ENCODE results near the gene FOXO3.

DNA sequence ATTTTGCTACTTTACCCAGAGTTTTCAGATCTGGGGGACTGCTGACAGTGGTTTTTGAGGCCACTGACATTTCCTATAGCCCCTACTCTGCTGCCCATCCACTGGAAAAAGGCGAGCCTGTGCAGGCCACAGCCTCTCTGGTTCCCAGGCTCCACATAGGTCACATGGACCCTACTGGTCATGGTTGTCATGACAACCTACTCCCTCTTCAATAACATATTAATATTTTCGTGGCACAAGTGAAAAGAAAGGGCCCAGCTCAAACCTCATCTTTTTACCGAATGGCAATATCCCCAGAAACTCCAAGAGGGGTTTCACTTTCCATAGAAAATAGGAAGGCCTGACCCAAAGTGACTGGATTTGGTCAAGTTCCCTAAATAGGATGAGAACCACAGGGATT, 11.0 kb upstream of the FOXO3 start:
- no peak for TF ChIP-seq POLR2A (IDR thresholded peaks at IDR 0.05; ENCODE audit: low read length)
- TF ChIP-seq GATA1 (IDR thresholded peaks at IDR 0.05; ENCODE audit: low read depth, low read length) = no peak

Data from erythroblast (primary cell).